HG03378 (cell line): ENCODE data around the gene MAEA.

Source experiments
- ATAC-seq: cut with Tn5 transposase; IDR thresholded peaks from one replicate; pipeline ENCODE4 v1.9.1; 2021; ENCODE audit warnings: mild to moderate bottlenecking, moderate library complexity; ENCODE audit not compliant: unreplicated experiment

MAEA gene

DNA sequence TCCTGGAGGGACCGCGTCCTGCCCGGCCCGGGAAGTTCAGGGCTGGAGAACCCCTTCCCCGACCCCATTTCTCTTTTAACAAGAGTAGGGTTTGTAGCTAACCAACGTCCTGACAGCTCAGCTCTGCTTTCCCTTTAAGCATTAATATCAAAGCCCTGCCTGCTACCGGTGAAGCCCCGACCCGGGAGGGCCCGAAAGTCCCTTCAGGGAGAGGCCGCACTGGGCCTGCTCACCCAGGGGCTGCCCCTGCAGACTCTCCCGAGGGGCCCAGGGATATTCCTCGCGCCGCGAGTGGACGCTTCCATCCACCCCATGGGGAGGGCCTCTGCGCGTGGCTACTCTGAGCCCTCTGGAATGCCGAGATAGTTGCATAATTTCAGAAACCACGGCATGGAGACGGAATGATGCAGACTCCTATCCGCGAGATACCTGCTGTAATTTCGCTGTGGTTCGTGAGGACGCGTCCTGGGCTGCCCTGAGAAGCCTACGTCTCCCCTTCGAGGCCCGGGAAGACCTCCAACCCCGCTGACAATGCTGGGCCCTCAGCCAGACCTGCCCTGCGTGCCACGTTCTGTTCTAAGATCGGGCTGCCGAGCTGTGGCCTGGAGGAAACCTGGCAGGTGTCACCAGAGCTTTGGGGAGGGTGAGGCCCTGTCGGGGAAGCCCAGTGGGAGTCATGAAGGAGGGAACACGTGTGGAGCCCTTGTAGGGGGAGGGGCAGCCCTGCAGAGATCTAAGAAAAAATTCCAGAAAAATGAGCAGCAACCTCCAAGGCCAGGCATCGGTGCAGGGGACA lies 39.8 kb upstream of the MAEA start:
- no peak for ATAC-seq

DNA sequence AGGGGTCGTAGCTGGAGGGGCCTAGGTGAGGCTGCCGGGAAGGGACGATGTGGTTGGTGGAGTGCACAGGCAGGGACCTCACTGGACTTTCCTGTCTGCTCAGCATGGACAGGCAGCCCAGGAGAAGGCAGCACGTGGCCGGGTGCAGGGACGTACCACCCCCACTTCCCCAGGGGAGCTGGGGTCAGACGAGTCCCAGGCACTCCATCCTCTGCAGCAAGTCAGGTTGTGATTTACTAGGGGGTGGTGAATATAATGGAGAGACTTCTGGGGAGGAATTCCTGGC lies 39.2 kb upstream of the MAEA start:
- no peak for ATAC-seq

DNA sequence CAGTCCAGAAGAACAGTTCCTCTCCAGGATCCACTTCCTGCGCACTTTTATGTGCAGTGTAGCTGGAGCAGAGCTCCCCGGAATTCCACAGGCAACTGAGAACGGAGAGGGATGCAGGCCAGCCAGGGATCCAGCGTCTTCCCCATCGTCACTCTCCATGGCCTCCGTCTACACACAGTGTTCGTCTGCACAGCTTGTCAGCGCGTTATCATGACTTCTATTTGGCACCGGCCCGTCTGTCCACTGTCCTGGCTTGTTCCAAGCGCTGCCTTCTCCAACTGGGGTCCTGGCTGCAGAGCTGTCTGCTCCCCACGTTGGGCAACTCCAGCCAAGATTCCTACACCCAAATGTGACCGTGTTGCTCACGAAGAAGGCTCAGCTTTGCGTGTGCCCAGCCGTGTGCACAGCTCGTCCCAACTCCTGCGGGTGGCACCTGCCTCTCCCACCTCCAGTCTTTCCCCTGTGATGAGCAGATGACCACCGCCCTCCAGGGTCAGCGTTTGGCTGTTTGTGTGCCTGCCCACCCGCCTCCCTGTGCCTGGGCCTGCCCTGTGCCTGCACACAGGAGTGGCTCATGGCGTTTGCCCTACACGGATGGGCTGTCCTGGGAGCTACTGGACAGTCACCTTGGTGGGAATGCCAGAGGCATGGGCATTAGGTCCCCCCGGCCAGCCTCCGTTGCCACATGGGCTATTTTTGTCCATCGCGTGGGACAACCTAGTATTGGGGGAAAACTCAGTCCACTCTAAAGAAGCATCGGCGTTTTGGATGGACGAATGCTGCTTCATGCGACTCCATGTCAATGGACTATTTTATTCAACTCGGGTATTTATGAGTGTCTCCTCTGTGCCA lies 38.5 kb upstream of the MAEA start:
- no peak for ATAC-seq

DNA sequence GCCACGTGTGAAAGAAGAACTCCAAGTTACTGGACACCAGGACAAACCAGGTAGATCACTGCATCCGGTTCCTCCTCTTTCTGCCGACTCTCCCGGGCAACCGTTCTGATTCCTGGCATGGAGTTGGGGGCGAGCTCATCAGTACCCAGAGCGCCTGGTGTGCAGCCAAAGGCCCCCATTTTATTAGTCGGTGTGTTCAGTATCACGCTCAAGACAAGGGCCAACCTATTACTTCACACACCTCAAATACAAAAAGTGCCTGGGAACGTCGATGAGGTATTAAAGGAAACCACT lies 38.0 kb upstream of the MAEA start:
- ATAC-seq = no peak

DNA sequence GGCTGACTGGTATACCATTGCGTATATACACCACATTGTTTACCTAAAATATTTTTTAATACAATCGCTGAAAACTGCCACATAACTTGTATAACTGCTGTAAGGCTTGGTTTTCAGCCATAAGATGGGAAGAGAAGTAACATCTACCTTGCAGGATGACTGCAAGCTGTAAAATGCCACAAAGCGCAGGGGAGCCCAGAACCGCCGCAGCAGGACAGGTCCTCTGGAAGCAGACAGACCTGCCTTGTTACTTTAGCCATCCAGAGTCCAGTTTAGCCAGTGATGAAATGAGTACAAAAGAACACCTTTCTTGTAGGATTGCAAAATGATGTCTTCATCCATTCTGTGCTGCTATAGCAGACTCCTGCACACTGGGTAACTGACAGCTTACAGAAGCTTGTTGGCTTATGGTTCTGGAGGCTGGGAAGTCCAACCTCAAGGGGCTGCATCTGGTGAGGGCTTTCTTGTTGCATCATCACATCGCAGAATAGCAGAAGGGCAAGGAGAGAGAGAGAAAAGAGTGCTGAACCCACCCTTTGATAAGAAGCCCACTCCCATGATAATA lies 36.7 kb upstream of the MAEA start:
- no peak for ATAC-seq

DNA sequence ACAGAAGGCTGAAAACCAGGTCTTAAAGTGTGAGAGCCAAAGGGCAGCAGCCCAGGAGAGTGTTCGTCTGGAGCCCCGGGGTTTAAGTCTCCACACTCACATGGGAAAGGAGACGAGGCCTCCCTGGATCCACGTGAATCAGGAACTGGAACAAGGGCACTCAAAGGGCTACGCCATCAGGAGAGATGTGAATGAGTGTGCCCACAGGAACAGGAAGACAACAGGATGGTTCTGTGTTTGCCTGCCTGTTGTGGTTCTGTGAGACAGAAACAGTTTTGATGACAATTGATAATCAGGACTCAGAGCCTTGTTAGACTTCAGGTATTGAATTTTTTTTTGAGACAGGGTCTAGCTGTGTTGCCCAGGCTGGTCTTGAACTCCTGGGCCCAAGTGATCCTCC lies 35.9 kb upstream of the MAEA start:
- ATAC-seq = no peak

DNA sequence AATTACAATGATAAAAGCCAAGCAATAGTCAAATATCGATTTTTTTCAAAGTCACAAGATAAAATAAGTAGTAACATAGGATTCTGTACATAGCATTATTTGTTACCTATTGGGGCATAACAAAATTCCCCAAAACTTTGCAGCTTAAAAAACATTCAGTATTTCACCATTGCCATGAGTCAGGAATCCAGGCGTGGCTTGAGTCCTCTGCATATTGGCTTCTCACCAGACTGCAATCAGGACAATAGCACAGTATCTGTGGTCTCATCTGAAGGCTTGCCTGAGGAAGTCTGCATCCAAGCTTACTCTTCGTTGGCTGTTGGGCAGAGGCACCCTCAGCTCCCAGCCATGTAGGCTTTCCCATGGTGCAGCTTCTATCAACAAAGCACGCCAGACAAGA lies 34.5 kb upstream of the MAEA start:
- no peak for ATAC-seq

- ATAC-seq = no peak
Observed at GRCh38 chr4:1255699-1256098, 34.0 kb upstream of the MAEA start.

GRCh38 chr4:1258457-1258856 lies 31.2 kb upstream of the MAEA start:
- ATAC-seq = no peak

GRCh38 chr4:1259966-1260365 lies 29.7 kb upstream of the MAEA start:
- no peak for ATAC-seq

DNA sequence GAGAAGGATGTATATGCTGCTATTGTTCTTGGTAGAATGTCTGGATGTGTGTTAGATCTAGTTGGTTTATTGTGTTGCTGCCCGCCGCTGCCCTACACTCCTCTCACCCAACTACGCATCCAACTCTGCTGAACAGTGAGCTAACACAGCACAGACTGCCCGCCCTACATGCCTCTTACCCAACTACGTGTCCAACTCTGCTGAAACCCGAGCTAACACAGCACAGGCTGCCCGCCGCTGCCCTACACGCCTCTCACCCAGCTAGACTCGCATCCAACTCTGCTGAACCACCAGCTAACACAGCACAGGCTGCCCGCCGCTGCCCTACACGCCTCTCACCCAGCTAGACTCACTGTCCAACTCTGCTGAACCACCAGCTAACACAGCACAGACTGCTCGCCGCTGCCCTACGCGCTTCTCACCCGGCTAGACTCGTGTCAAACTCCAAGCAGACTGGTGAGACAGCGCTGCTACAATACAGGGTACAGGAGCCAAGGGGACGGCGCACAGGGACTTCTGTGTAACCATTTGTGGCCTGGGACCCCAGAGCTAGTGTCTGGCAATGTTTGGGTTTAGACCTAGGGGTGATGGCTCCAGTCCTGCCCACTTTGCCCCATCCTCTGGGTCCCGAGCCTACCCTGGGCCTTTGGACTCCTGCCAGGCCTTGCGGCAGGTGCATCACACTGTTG lies 29.1 kb upstream of the MAEA start:
- no peak for ATAC-seq

- no peak for ATAC-seq
Observed at GRCh38 chr4:1261107-1261928, 28.4 kb upstream of the MAEA start.

DNA sequence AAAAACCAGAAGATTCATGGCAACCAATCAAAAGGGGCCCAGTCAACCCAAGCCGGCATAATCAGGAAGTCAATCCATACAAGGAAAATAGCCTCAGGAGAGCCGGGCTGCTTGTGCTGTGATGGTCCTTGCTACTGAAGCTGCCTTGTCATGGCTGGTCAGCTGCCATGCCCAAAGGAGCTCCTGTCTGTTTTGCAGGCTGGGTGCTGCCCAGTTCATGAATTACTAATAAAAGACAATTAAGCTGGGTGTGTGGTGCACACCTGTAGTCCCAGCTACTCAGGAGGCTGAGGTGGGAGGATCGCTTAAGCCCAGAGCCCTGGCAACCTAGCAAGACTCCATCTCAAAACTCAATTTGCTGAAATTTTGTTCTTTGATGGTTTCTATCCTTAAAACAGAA lies 24.7 kb upstream of the MAEA start:
- ATAC-seq = no peak

GRCh38 chr4:1265351-1265750 lies 24.3 kb upstream of the MAEA start:
- no peak for ATAC-seq

- ATAC-seq = no peak
Observed at GRCh38 chr4:1266881-1267763, 22.6 kb upstream of the MAEA start.

DNA sequence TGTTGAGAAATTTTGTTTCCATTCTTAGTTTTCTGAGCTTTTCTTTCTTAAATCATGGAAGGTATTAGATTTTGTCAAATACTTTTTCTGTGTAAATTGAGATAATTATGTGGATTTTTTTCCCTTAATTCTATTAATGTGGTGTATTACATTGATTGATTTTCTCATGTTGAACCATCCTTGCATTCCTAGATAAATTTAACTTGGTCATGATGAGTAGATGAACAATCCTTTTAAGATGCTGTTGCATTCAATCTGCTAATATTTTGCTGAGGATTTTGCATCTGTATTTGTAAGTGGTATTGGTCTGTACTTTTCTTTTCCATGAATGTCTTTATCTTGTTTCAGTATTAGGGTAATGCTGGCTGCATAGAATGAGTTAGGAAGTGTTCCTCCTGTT lies 20.5 kb upstream of the MAEA start:
- ATAC-seq = no peak

- ATAC-seq = no peak
Observed at GRCh38 chr4:1271686-1272085, 18.0 kb upstream of the MAEA start.

GRCh38 chr4:1274871-1275270 lies 14.8 kb upstream of the MAEA start:
- ATAC-seq = no peak

- ATAC-seq = no peak
Observed at GRCh38 chr4:1276984-1277383, 12.7 kb upstream of the MAEA start.
